ENCODE measurements around the gene ARG1.

DNA sequence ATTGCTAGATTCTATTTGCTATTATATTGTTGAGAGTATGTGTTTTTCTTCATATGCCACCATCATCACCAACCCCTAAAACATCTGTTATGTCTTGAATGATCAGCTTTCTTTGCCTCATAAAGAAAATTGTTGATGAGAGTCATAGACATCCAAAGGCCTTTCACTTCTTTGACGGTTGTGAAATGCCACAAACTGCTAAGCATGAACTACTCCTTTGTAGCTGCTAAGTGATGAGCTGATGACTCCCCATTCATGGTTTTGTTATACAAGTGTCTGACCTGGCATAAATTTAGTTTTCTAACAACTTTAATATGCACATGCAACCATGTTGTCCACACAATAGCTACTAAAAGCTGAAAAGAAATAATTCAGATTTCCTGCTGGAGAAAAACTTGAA lies 55.7 kb downstream of the ARG1 start:
- TF ChIP-seq CTCF (IDR thresholded peaks at IDR 0.05), result no peak
- TF ChIP-seq EP300 (IDR thresholded peaks at IDR 0.05), result no peak
- TF ChIP-seq POLR2A (IDR thresholded peaks at IDR 0.05), result no peak

All from tibial nerve (tissue), 4 donors.